HL-60 (cell line): ENCODE measurements around the gene NRF1.

ENCODE experiments used
- DNase-seq, 2 experiments: peaks; one replicate each; pipeline ENCODE4 v3.0.0-alpha.2; 2010 to 2020; ENCODE audit warnings: low read depth in 1 of 2, low spot score in 1 of 2
- H3K27ac ChIP-seq: fragments of 250-450 bp; sonication (Bioruptor Pico); replicated peaks from 2 replicates; pipeline ENCODE4 v1.5.1; 2020; ENCODE audit warnings: mild to moderate bottlenecking, moderate library complexity
- H3K27me3 ChIP-seq: fragments of 250-450 bp; sonication (Bioruptor Pico); 2 replicates; pipeline ENCODE4 v1.5.1; 2021; ENCODE audit warnings: mild to moderate bottlenecking, moderate library complexity; ENCODE audit not compliant: insufficient read depth, poor library complexity, severe bottlenecking
- H3K4me3 ChIP-seq: replicated peaks from 2 replicates; pipeline ENCODE4 v1.5.1; 2011; ENCODE audit warnings: mild to moderate bottlenecking, control low read depth, low read length; ENCODE audit not compliant: insufficient read depth
- GABPA ChIP-seq: IDR thresholded peaks from 2 replicates; pipeline ENCODE4 v1.6.1; 2012; ENCODE audit warnings: low read depth
- POLR2AphosphoS5 ChIP-seq: IDR thresholded peaks from 2 replicates; pipeline ENCODE4 v1.6.1; 2012; ENCODE audit warnings: low read depth
- SPI1 ChIP-seq: IDR thresholded peaks from 2 replicates; pipeline ENCODE4 v1.6.1; 2012; ENCODE audit warnings: low read depth, mild to moderate bottlenecking, borderline replicate concordance
- TF ChIP-seq, protein P1 (sequence below): IDR thresholded peaks from 2 replicates; pipeline ENCODE4 v1.6.1; 2012; ENCODE audit warnings: low read depth; ENCODE audit not compliant: insufficient replicate concordance
- TF ChIP-seq, protein P2 (sequence below): IDR thresholded peaks from one replicate; pipeline ENCODE4 v1.5.1; 2011; ENCODE audit warnings: low read length, control low read depth, inconsistent platforms; ENCODE audit not compliant: insufficient read depth

NRF1 gene

DNA sequence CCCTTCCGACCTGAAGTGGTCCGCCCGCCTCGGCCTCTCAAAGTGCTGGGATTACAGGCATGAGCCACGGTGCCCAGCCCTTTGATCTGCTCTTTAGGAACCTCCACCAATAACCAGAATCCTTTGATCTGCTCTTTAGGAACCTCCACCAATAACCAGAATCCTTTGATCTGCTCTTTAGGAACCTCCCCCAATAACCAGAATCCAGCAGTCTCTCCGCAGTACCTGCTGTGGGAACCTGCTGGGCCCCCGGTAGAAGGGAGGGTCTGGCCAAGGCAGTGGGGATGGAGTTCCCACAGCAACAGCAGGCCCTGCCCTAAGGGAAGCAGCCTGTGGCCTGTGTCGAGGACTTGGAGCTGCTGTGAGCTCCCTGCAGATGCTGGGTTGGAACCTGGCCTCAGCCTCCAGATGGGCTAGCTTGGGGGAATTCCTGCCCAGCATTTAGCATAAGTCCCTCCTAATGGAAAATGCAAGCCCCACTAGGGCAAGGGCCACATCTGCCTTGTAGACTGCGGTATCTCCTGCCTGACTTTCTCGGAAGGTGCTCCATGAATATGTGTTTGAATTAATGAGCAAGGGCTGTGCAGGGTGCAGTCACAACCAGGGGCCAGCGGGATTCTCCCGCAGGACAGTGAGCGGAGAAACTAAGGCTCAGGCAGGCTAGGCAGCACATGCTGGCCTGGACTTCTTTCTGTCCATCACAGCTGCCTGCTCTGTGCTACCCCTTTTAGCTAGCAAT lies 175.5 kb downstream of the NRF1 start:
- DNase-seq, result no peak
- H3K27ac ChIP-seq, result no peak overlapping the region
- TF ChIP-seq POLR2AphosphoS5, result no peak
- no peak for TF ChIP-seq SPI1
- no peak for TF ChIP-seq GABPA
- TF ChIP-seq, protein P1, sequence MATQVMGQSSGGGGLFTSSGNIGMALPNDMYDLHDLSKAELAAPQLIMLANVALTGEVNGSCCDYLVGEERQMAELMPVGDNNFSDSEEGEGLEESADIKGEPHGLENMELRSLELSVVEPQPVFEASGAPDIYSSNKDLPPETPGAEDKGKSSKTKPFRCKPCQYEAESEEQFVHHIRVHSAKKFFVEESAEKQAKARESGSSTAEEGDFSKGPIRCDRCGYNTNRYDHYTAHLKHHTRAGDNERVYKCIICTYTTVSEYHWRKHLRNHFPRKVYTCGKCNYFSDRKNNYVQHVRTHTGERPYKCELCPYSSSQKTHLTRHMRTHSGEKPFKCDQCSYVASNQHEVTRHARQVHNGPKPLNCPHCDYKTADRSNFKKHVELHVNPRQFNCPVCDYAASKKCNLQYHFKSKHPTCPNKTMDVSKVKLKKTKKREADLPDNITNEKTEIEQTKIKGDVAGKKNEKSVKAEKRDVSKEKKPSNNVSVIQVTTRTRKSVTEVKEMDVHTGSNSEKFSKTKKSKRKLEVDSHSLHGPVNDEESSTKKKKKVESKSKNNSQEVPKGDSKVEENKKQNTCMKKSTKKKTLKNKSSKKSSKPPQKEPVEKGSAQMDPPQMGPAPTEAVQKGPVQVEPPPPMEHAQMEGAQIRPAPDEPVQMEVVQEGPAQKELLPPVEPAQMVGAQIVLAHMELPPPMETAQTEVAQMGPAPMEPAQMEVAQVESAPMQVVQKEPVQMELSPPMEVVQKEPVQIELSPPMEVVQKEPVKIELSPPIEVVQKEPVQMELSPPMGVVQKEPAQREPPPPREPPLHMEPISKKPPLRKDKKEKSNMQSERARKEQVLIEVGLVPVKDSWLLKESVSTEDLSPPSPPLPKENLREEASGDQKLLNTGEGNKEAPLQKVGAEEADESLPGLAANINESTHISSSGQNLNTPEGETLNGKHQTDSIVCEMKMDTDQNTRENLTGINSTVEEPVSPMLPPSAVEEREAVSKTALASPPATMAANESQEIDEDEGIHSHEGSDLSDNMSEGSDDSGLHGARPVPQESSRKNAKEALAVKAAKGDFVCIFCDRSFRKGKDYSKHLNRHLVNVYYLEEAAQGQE, result no peak
- TF ChIP-seq, protein P2, sequence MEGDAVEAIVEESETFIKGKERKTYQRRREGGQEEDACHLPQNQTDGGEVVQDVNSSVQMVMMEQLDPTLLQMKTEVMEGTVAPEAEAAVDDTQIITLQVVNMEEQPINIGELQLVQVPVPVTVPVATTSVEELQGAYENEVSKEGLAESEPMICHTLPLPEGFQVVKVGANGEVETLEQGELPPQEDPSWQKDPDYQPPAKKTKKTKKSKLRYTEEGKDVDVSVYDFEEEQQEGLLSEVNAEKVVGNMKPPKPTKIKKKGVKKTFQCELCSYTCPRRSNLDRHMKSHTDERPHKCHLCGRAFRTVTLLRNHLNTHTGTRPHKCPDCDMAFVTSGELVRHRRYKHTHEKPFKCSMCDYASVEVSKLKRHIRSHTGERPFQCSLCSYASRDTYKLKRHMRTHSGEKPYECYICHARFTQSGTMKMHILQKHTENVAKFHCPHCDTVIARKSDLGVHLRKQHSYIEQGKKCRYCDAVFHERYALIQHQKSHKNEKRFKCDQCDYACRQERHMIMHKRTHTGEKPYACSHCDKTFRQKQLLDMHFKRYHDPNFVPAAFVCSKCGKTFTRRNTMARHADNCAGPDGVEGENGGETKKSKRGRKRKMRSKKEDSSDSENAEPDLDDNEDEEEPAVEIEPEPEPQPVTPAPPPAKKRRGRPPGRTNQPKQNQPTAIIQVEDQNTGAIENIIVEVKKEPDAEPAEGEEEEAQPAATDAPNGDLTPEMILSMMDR, result no peak
- H3K27me3 ChIP-seq, result peaks cover 47% of the 10 kb centered on the region
- no peak overlapping the region for H3K4me3 ChIP-seq

DNA sequence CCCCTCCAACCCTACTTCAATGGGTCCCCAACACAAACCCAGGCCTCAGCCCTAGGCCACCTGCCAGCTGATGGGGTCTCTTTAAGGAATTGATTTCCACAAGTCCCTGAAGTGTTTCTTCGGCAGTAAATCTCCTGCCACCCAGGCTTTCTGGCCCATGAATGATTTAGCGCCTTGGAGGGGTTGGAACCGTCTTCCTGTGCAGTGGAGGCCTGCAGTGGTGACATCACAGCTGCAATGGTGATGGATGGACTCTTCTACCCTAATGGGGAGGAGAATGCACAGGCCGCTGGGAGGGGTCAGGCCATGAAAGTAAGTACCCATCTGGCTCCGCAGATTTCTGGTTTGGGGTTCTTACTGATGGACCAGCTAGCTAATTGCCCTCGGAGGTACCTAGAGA lies 177.5 kb downstream of the NRF1 start:
- TF ChIP-seq SPI1 (no peak), POLR2AphosphoS5 (no peak), GABPA (no peak)
- TF ChIP-seq, protein P1, result no peak
- TF ChIP-seq, protein P2, result no peak
- H3K27me3 ChIP-seq, result peaks cover 27% of the 10 kb centered on the region

DNA sequence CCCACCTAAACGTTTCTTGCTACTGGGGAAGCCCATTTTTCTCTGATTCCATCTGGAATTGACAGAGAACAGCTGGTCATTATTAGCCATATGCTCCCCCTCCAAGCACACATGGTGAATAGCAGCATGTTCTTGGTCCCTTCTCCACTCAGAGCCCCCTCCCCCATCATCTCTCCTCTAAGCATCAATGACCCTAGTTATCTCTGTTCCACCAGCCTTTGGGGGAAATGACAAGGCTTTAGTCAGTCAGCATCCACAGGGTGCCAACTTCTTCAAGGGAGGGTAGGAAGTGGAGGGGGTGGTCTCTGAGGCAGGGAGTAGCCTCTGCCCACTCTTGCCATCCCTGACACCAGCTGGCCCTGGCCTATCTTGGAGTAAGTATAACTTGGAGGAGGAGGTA lies 178.1 kb downstream of the NRF1 start:
- DNase-seq, result no peak
- peaks cover 20% of the 10 kb centered on the region for H3K27me3 ChIP-seq

More for the DNA sequence above, 177.5 kb downstream of the NRF1 start:
- DNase-seq, result no peak
- Histone ChIP-seq H3K4me3 (no peak overlapping the region), H3K27ac (no peak overlapping the region)

More for the DNA sequence above, 178.1 kb downstream of the NRF1 start:
- TF ChIP-seq POLR2AphosphoS5 (no peak), GABPA (no peak), SPI1 (no peak)
- TF ChIP-seq, protein P2, result no peak
- TF ChIP-seq, protein P1, result no peak
- H3K4me3 ChIP-seq, result no peak overlapping the region
- no peak overlapping the region for H3K27ac ChIP-seq
